Forelimb muscle (tissue), 1 donor: ENCODE measurements around the gene HS6ST2. TPM values are rescaled to one million over a fixed set of nuclear protein-coding genes. Genes with fewer than 3 reads are reported as not detected.

Experiments used
- DNase-seq: peaks from one replicate; pipeline ENCODE4 v3.0.0-alpha.2; 2013; ENCODE audit warnings: low read depth
- polyA plus RNA-seq: library from polyadenylated mRNA; unstranded; fragments of 120-200 nt; gene quantifications from one replicate; pipeline ENCODE4 v1.2.1, GENCODE V29; 2013; ENCODE audit not compliant: insufficient read length

Gene HS6ST2
- polyA plus RNA-seq, 1 donor = 46.5 TPM

- no peak for DNase-seq
Observed at GRCh38 chrX:132795181-132795580, 163.2 kb downstream of the HS6ST2 start.

- DNase-seq = no peak
Observed at GRCh38 chrX:132791714-132792113, 166.7 kb downstream of the HS6ST2 start.

GRCh38 chrX:132790329-132790728 is 168.1 kb downstream of the HS6ST2 start:
- DNase-seq = no peak

- no peak for DNase-seq
Observed at GRCh38 chrX:132786217-132786616, 172.2 kb downstream of the HS6ST2 start.

- DNase-seq = no peak
Observed at GRCh38 chrX:132778917-132779316, 179.5 kb downstream of the HS6ST2 start.

GRCh38 chrX:132776486-132777210 is 181.8 kb downstream of the HS6ST2 start:
- no peak for DNase-seq

GRCh38 chrX:132775263-132775823 is 183.1 kb downstream of the HS6ST2 start:
- no peak for DNase-seq

GRCh38 chrX:132774010-132774714 is 184.3 kb downstream of the HS6ST2 start:
- no peak for DNase-seq

GRCh38 chrX:132769609-132770008 is 188.8 kb downstream of the HS6ST2 start:
- DNase-seq = no peak

- no peak for DNase-seq
Observed at GRCh38 chrX:132766452-132766851, 192.0 kb downstream of the HS6ST2 start.

GRCh38 chrX:132763528-132763927 is 194.9 kb downstream of the HS6ST2 start:
- no peak for DNase-seq

- DNase-seq = no peak
Observed at GRCh38 chrX:132758759-132759158, 199.7 kb downstream of the HS6ST2 start.

- no peak for DNase-seq
Observed at GRCh38 chrX:132757066-132757623, 201.3 kb downstream of the HS6ST2 start.

- no peak for DNase-seq
Observed at GRCh38 chrX:132756439-132756838, 202.0 kb downstream of the HS6ST2 start.

- no peak for DNase-seq
Observed at GRCh38 chrX:132751063-132751690, 207.3 kb downstream of the HS6ST2 start.

- DNase-seq = no peak
Observed at GRCh38 chrX:132750331-132751062, 207.9 kb downstream of the HS6ST2 start.

GRCh38 chrX:132749406-132749805 is 209.0 kb downstream of the HS6ST2 start:
- DNase-seq = no peak

- no peak for DNase-seq
Observed at GRCh38 chrX:132748909-132749308, 209.5 kb downstream of the HS6ST2 start.

- DNase-seq = no peak
Observed at GRCh38 chrX:132748268-132748667, 210.2 kb downstream of the HS6ST2 start.

- DNase-seq = no peak
Observed at GRCh38 chrX:132745593-132745992, 212.8 kb downstream of the HS6ST2 start.

GRCh38 chrX:132744470-132744869 is 214.0 kb downstream of the HS6ST2 start:
- DNase-seq = no peak
